Peyer's patch (tissue), 4 donors: ENCODE results near the gene ATP11A.
"Not testable (repeated sequence)": the region's sequence is repeated elsewhere in the genome, so short reads cannot be mapped to it uniquely, and the experiment has no call there.

ENCODE experiments used
- POLR2A ChIP-seq, 2 donors: fragments of 450-650 bp; IDR thresholded peaks; one replicate each; pipeline ENCODE4 v1.5.1; 2017; ENCODE audit warnings: antibody characterized with exemption in 2 of 2, mild to moderate bottlenecking in 2 of 2, moderate library complexity in 2 of 2
- TF ChIP-seq, protein P1 (sequence below), 6 experiments: fragments of 450-650 bp in 4 of 6; fragments of 200-600 bp in 2 of 6; sonication (generic) in 1 of 6; IDR thresholded peaks; one replicate each; pipeline ENCODE4 v1.5.1; 2017 to 2019; ENCODE audit warnings: antibody characterized with exemption in 6 of 6, mild to moderate bottlenecking in 3 of 6, moderate library complexity in 1 of 6

DNA sequence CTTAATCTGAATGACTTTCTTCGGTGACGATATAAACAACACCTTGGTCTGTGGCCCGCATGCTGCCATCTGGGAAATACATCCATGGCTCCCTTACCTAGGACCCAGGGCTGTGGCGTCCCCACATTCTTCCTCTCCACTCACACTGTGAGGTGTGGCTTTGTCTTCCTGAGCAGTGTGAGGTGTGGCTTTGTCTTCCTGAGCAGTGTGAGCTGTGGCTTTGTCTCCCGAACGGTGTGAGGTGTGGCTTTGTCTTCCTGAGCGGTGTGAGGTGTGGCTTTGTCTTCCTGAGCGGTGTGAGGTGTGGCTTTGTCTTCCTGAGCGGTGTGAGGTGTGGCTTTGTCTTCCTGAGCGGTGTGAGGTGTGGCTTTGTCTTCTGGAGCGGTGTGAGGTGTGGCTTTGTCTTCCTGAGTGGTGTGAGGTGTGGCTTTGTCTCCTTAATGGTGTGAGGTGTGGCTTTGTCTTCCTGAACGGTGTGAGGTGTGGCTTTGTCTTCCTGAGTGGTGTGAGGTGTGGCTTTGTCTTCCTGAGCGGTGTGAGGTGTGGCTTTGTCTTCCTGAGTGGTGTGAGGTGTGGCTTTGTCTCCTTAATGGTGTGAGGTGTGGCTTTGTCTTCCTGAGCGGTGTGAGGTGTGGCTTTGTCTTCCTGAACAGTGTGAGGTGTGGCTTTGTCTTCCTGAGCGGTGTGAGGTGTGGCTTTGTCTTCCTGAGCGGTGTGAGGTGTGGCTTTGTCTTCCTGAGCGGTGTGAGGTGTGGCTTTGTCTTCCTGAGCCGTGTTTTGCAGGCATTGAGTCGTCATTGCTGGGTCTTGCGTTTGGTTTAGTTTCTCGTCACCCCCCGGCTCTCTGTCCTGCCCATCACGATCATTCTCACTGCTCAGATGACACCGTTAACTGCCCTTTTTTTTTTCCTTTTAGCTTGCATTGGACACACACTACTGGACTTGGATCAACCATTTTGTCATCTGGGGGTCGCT, 183.1 kb downstream of the ATP11A start:
- TF ChIP-seq, protein P1, sequence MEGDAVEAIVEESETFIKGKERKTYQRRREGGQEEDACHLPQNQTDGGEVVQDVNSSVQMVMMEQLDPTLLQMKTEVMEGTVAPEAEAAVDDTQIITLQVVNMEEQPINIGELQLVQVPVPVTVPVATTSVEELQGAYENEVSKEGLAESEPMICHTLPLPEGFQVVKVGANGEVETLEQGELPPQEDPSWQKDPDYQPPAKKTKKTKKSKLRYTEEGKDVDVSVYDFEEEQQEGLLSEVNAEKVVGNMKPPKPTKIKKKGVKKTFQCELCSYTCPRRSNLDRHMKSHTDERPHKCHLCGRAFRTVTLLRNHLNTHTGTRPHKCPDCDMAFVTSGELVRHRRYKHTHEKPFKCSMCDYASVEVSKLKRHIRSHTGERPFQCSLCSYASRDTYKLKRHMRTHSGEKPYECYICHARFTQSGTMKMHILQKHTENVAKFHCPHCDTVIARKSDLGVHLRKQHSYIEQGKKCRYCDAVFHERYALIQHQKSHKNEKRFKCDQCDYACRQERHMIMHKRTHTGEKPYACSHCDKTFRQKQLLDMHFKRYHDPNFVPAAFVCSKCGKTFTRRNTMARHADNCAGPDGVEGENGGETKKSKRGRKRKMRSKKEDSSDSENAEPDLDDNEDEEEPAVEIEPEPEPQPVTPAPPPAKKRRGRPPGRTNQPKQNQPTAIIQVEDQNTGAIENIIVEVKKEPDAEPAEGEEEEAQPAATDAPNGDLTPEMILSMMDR (IDR thresholded peaks at IDR 0.05), result not testable (repeated sequence)
- TF ChIP-seq POLR2A (IDR thresholded peaks at IDR 0.05), result not testable (repeated sequence)
